Fibroblast of mammary gland (primary cell): Measurements from ENCODE around the gene ZNF234.
"Not testable (repeated sequence)": the region's sequence is repeated elsewhere in the genome, so short reads cannot be mapped to it uniquely, and the experiment has no call there.

Source experiments
- DNase-seq: peaks from one replicate; pipeline ENCODE4 v3.0.0-alpha.2; 2010; ENCODE audit warnings: low read depth
- H3K4me3 ChIP-seq: 2 replicates; pipeline ENCODE4 v1.5.1; 2011; ENCODE audit warnings: low read depth, mild to moderate bottlenecking, low read length, moderate library complexity; ENCODE audit not compliant: control insufficient read depth
- TF ChIP-seq, protein P1 (sequence below): conservative IDR thresholded peaks from 2 replicates; pipeline ENCODE4 v1.5.1; 2011; ENCODE audit warnings: low read depth, low read length, inconsistent platforms; ENCODE audit not compliant: control insufficient read depth, insufficient read depth

ZNF234 gene

DNA sequence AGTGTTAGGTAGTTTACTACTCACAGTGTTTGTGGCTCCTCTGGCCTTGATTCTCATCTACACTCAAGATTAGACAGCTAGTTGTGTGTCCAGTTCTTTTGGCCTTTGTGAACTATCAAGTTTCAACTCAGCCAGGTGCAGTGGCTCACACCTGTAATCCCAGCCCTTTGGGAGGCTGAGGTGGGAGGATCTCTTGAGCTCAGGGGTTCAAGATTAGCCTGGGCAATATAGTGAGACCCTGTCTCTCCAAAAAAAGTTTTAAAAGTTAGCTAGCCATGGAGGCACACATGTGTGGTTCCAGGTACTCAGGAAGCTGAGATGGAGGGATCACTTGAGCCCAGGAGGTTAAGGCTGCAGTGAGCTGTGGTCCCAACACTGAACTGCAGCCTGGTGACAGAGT, 39.6 kb downstream of the ZNF234 start:
- TF ChIP-seq, protein P1, sequence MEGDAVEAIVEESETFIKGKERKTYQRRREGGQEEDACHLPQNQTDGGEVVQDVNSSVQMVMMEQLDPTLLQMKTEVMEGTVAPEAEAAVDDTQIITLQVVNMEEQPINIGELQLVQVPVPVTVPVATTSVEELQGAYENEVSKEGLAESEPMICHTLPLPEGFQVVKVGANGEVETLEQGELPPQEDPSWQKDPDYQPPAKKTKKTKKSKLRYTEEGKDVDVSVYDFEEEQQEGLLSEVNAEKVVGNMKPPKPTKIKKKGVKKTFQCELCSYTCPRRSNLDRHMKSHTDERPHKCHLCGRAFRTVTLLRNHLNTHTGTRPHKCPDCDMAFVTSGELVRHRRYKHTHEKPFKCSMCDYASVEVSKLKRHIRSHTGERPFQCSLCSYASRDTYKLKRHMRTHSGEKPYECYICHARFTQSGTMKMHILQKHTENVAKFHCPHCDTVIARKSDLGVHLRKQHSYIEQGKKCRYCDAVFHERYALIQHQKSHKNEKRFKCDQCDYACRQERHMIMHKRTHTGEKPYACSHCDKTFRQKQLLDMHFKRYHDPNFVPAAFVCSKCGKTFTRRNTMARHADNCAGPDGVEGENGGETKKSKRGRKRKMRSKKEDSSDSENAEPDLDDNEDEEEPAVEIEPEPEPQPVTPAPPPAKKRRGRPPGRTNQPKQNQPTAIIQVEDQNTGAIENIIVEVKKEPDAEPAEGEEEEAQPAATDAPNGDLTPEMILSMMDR, result no peak
- H3K4me3 ChIP-seq, result no peak overlapping the region
- no peak for DNase-seq

DNA sequence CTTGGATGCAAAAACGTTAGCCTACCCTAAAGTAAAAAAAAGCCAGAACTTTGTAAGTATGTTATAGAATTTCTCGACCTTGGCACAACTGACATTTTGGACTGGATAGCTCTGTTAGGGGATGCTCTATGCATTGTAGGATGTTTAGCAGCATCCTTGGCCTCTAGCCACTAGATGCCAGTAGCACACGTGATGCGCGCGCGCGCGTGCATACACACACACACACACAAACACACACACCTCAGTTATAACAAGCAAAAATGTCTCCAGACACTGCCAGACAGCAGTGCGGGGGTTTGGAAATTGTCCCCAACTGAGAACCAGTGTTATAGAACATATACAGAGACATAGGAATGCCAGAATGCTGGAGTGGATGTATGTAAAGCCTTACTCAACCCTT, 40.8 kb downstream of the ZNF234 start:
- H3K4me3 ChIP-seq, result no peak overlapping the region
- TF ChIP-seq, protein P1, result no peak
- DNase-seq, result no peak

DNA sequence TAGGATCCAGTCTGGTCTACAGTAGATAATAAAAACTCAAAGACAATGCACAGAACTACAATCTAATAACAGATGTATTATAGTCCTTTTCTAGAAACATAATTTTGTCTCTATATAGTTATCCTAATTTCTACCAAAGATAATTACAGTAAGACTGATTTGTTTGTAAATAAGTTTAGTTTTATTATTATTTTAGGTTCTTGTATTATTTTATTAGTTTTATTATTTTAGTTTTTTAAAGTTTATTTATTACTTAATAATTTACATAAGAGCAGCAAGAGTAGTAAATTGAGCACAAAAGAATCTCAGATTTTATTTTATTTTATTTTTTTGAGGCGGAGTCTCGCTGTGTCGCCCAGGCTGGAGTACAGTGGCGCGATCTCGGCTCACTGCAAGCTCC, 48.7 kb downstream of the ZNF234 start:
- no peak for DNase-seq
- H3K4me3 ChIP-seq, result no peak overlapping the region
- TF ChIP-seq, protein P1, result no peak

DNA sequence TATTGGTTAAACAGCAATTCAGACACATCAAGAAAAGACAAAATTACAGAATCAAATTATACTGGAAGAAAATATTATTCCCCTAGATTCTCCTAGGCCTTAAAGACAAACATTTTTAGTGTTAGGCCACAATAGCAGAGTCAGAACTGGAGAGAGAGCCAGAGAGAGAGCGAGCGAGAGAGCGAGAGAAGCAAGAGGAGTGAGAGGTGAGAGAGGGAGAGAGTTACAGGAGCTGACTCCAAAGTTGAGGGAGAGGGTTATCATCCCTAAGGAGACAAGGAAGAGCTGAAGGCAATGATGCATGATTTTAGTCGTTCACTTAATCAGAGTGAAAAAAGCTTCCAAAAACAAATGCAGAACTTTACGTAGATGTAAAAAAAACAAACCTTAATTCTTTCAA, 50.8 kb downstream of the ZNF234 start:
- H3K4me3 ChIP-seq, result no peak overlapping the region
- TF ChIP-seq, protein P1, result no peak
- DNase-seq, result no peak

DNA sequence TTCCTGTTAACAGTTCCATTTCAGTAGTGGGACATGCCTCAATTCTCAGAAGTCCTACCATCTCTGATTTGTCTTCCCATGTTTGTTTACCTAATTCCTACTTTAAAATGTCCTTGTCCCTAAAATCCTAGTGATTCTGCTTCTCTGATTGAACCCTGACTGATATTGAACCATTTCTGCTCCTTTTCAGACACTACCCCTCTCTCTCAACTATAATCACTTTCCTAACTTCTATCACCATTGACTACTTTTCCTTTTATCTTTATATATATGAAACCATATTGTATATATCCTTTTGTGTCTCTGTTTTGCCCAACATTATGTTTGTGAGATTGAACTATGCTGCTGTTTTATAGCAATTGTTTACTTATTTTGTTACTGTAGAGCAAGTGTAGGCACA, 55.4 kb downstream of the ZNF234 start:
- TF ChIP-seq, protein P1, result no peak
- no peak overlapping the region for H3K4me3 ChIP-seq
- DNase-seq, result no peak

DNA sequence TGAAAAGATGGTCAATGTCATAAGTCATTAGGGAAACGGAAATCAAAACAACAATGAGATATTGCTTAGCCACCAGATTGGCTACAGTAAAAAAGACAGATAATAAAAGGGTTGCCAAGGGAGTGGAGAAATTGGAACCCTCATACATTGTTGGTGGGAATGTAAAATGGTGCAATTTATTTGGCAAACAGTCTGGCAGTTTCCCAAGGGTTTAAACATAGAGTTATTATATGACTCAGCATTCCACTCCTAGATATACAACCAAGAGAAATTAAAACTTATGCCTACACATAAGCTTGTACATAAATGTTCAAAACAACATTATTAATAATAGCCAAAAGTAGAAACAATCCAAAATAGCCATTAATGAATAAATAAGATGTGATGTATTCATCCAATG, 61.1 kb downstream of the ZNF234 start:
- peak; percentile 58 for DNase-seq
- H3K4me3 ChIP-seq, result no peak overlapping the region
- TF ChIP-seq, protein P1, result no peak

DNA sequence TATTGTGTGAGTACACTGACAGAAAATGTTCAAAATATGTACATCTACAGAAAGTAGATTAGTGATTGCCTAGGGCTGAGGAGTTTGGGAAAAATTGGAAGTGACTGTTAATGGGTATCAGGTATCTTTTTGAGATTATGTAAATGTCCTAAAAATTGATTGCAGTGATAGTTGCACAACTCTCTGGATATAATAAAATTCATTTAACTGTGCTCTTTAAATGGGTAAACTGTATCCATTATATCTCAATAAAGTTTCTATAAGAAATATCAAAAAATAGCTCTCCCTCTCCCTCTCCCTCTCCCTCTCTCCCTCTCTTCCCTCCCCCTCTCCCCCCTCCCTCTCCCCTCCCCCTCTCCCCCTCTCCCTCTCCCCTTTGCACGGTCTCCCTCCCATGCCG, 61.6 kb downstream of the ZNF234 start:
- TF ChIP-seq, protein P1, result no peak
- no peak overlapping the region for H3K4me3 ChIP-seq
- DNase-seq, result no peak

DNA sequence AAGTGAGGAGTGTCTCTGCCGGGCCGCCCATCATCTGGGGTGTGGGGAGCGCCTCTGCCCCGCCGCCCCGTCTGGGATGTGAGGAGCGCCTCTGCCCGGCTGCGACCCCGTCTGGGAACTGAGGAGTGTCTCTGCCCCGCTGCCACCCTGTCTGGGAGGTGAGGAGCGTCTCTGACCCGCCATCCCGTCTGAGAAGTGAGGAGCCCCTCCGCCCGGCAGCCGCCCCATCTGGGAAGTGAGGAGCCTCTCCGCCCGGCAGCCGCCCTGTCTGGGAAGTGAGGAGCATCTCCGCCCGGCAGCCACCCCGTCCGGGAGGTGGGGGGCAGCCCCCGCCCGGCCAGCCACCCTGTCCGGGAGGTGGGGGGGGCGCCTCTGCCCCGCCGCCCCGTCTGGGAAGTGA, 62.5 kb downstream of the ZNF234 start:
- H3K4me3 ChIP-seq, DNase-seq: not testable (repeated sequence)
